HK-2 (cell line): ENCODE results near the gene OR52A1.
"Not testable (repeated sequence)": the region's sequence is repeated elsewhere in the genome, so short reads cannot be mapped to it uniquely, and the experiment has no call there.

Experiments used
- DNase-seq: peaks from one replicate; pipeline ENCODE4 v3.0.0-alpha.2; 2018; ENCODE audit not compliant: unreplicated experiment

The OR52A1 gene

GRCh38 chr11:5154657-5155056 is at the start of gene OR52A1:
Gene OR52A1, minus strand, starts transcription at chr11:5154757. Its CDS starts 2,388 bp downstream, at chr11:5152369.
- no peak for DNase-seq

- no peak for DNase-seq
Measured at GRCh38 chr11:5203366-5203765, 48.8 kb upstream of the OR52A1 start.

- DNase-seq: no peak
Measured at GRCh38 chr11:5200582-5200981, 46.0 kb upstream of the OR52A1 start, which contains the start of gene OR51V1. Gene OR51V1, minus strand, starts transcription at chr11:5200682. Its CDS starts 0 bp downstream, at chr11:5200682.

GRCh38 chr11:5198285-5198684 is 43.7 kb upstream of the OR52A1 start:
- DNase-seq: no peak

GRCh38 chr11:5197536-5197935 is 43.0 kb upstream of the OR52A1 start:
- no peak for DNase-seq

GRCh38 chr11:5196731-5197130 is 42.2 kb upstream of the OR52A1 start:
- DNase-seq: no peak

GRCh38 chr11:5196067-5196466 is 41.5 kb upstream of the OR52A1 start:
- DNase-seq: no peak

- no peak for DNase-seq
Measured at GRCh38 chr11:5192738-5193137, 38.2 kb upstream of the OR52A1 start.

- DNase-seq: no peak
Measured at GRCh38 chr11:5188201-5188600, 33.6 kb upstream of the OR52A1 start.

GRCh38 chr11:5178046-5178837 is 23.7 kb upstream of the OR52A1 start:
- DNase-seq: no peak

GRCh38 chr11:5174934-5175333 is 20.4 kb upstream of the OR52A1 start:
- no peak for DNase-seq

- no peak for DNase-seq
Measured at GRCh38 chr11:5171856-5172255, 17.3 kb upstream of the OR52A1 start.

- not testable (repeated sequence) for DNase-seq
Measured at GRCh38 chr11:5165898-5166297, 11.3 kb upstream of the OR52A1 start.

- not testable (repeated sequence) for DNase-seq
Measured at GRCh38 chr11:5164807-5165206, 10.2 kb upstream of the OR52A1 start.

- DNase-seq: not testable (repeated sequence)
Measured at GRCh38 chr11:5161045-5161444, 6.5 kb upstream of the OR52A1 start.

- DNase-seq: not testable (repeated sequence)
Measured at GRCh38 chr11:5160217-5160616, 5.7 kb upstream of the OR52A1 start.

GRCh38 chr11:5159806-5160205 is 5.2 kb upstream of the OR52A1 start:
- no peak for DNase-seq

GRCh38 chr11:5153574-5154431 is 754 bp downstream of the OR52A1 start:
- DNase-seq: no peak

GRCh38 chr11:5151713-5152153 is 2.8 kb downstream of the OR52A1 start:
- no peak for DNase-seq

GRCh38 chr11:5144206-5144605 is 10.4 kb downstream of the OR52A1 start:
- not testable (repeated sequence) for DNase-seq

- no peak for DNase-seq
Measured at GRCh38 chr11:5137996-5138395, 16.6 kb downstream of the OR52A1 start, which contains the start of gene OR52A5. Gene OR52A5, minus strand, starts transcription at chr11:5138356. Its CDS starts 5,714 bp downstream, at chr11:5132642.

- DNase-seq: no peak
Measured at GRCh38 chr11:5137014-5137413, 17.5 kb downstream of the OR52A1 start.
